NB4 (cell line): ENCODE measurements around the gene TARBP1.

Source experiments
- MYC ChIP-seq: IDR thresholded peaks from 2 replicates; pipeline ENCODE4 v1.6.1; 2011; ENCODE audit warnings: low read depth, low read length
- POLR2A ChIP-seq: IDR thresholded peaks from 2 replicates; pipeline ENCODE4 v1.6.1; 2011; ENCODE audit warnings: mild to moderate bottlenecking; ENCODE audit not compliant: insufficient read length; ENCODE audit errors: extremely low read depth

GRCh38 chr1:234527346-234527745 lies 48.4 kb upstream of the TARBP1 start:
- TF ChIP-seq POLR2A (no peak), MYC (no peak)
